Measurements from ENCODE around the gene IL12A.

DNA sequence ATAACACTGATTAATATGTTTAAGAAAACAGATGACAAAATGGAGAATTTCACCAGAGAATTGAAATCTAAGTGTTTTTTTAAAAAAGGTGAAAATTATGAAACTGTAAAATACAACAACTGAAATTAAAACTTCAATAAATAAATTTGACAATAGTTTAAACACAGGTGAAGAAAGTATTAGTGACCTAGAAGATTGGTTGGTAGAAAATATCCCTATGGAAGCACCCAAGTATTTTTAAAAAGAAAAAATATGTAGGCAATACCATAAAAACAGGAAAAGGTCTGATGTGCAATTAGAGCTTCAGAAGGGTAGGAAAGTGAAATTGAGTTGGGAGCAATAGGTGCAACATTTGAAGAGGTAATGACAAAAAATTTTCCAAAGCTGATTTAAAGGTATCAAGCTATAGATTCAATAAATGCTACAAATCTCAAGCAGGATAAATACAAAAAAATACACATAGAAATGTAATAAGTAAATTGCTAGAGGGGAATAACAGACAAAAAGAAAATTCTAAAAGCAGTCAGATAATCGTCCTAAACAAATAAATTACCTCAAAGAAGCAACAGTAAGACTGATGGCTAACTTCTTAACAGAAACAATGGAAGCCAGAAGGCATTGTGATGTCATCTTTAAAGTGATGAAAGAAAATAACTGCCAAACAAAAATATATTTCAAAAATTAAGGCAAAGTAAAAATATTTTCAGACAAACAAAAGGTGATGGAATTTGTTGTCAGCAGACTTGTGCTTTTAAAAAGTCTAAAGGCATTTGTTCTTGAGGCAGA is 9.5 kb upstream of the IL12A start:
- TF ChIP-seq, protein P1, sequence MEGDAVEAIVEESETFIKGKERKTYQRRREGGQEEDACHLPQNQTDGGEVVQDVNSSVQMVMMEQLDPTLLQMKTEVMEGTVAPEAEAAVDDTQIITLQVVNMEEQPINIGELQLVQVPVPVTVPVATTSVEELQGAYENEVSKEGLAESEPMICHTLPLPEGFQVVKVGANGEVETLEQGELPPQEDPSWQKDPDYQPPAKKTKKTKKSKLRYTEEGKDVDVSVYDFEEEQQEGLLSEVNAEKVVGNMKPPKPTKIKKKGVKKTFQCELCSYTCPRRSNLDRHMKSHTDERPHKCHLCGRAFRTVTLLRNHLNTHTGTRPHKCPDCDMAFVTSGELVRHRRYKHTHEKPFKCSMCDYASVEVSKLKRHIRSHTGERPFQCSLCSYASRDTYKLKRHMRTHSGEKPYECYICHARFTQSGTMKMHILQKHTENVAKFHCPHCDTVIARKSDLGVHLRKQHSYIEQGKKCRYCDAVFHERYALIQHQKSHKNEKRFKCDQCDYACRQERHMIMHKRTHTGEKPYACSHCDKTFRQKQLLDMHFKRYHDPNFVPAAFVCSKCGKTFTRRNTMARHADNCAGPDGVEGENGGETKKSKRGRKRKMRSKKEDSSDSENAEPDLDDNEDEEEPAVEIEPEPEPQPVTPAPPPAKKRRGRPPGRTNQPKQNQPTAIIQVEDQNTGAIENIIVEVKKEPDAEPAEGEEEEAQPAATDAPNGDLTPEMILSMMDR (IDR thresholded peaks at IDR 0.05; ENCODE audit: insufficient read depth, low read length, poor library complexity, severe bottlenecking), result no peak
- no peak for TF ChIP-seq EZH2phosphoT487 (conservative IDR thresholded peaks at IDR 0.05; ENCODE audit: low read length)
